GM12878 (cell line): Measurements from ENCODE around the gene SRC. TPM values are rescaled to one million over a fixed set of nuclear protein-coding genes. Genes with fewer than 3 reads are reported as not detected.
A peak's percentile ranks its signal among the peaks of the same experiment; 100 is the strongest.

Experiments
- ATAC-seq: fragments of 200-7000 bp; cut with Tn5 transposase; 3 replicates; pipeline ENCODE4 v1.9.1; 2020; ENCODE audit warnings: mild to moderate bottlenecking, moderate library complexity
- BruUV-seq: library from RNA; stranded (reverse); fragments of 400-500 nt; replicated peaks from 2 replicates; lab custom pipeline; 2021; lab: Mats Ljungman, UMichigan
- CTCF ChIA-PET: fragments of 300-600 bp; sonication (Branson Sonifier 250); formaldehyde crosslinking; extraction: SDS; loops from one replicate; lab custom pipeline; 2021; ENCODE audit warnings: inconsistent platforms; lab: Yijun Ruan, JAX
- POLR2A ChIA-PET: fragments of 350-600 bp; formaldehyde crosslinking; extraction: SDS; loops from one replicate; lab custom pipeline; 2021; ENCODE audit warnings: inconsistent platforms; lab: Charles Lee
- RAD21 ChIA-PET: fragments of 300-600 bp; sonication (Branson Sonifier 250); formaldehyde crosslinking; loops from one replicate; lab custom pipeline; 2023; ENCODE audit warnings: antibody characterized with exemption; ENCODE audit not compliant: unreplicated experiment; lab: Charles Lee
- SMC1A ChIA-PET: fragments of 300-600 bp; sonication (Branson Sonifier 250); formaldehyde crosslinking; loops from one replicate; lab custom pipeline; 2023; ENCODE audit not compliant: unreplicated experiment, uncharacterized antibody; lab: Charles Lee
- DNase-seq: peaks from one replicate; pipeline ENCODE4 v3.0.0-alpha.2; 2011; ENCODE audit warnings: low read depth, low spot score
- FAIRE-seq: peaks from 3 replicates; lab custom pipeline; 2011; peaks lifted over from hg19 to GRCh38; lab: Jason Lieb, UNC
- H2AFZ ChIP-seq: 2 replicates; pipeline ENCODE4 v1.6.0; 2011; ENCODE audit warnings: low read depth, low read length, control low read depth; ENCODE audit not compliant: control insufficient read depth
- H3K27ac ChIP-seq: 2 replicates; pipeline ENCODE4 v1.5.1; 2011; ENCODE audit warnings: control low read depth; ENCODE audit not compliant: control insufficient read depth, insufficient read depth
- H3K27me3 ChIP-seq, 2 experiments: replicated peaks in 1 of 2; 2 replicates each; pipeline versions ENCODE4 v1.6.0 to v1.6.1; 2011; ENCODE audit warnings: low read length in 1 of 2; ENCODE audit not compliant: control insufficient read depth in 2 of 2, insufficient read depth in 2 of 2
- H3K36me3 ChIP-seq, 2 experiments: 2 replicates each; pipeline ENCODE4 v1.5.1; 2011; ENCODE audit warnings: low read length in 1 of 2; ENCODE audit not compliant: control insufficient read depth in 2 of 2, insufficient read depth in 2 of 2
- H3K4me1 ChIP-seq: 2 replicates; pipeline ENCODE4 v1.6.1; 2011; ENCODE audit warnings: mild to moderate bottlenecking, low read length, moderate library complexity, mixed read lengths; ENCODE audit not compliant: control insufficient read depth, insufficient read depth
- H3K4me2 ChIP-seq: 2 replicates; pipeline ENCODE4 v1.6.0; 2011; ENCODE audit warnings: control low read depth; ENCODE audit not compliant: control insufficient read depth, insufficient read depth
- H3K4me3 ChIP-seq: fragments of 200-600 bp; sonication (generic); 2 replicates; pipeline ENCODE4 v1.5.1; 2016
- H3K79me2 ChIP-seq: 2 replicates; pipeline ENCODE4 v1.6.0; 2011; ENCODE audit warnings: low read length; ENCODE audit not compliant: control insufficient read depth, insufficient read depth
- H3K9ac ChIP-seq: 2 replicates; pipeline ENCODE4 v1.8.0; 2011; ENCODE audit warnings: low read length, control low read depth, mixed read lengths; ENCODE audit not compliant: control insufficient read depth, insufficient read depth
- H3K9me3 ChIP-seq: replicated peaks from 3 replicates; pipeline ENCODE4 v1.5.1; 2011; ENCODE audit warnings: mild to moderate bottlenecking, low read length; ENCODE audit not compliant: control insufficient read depth, insufficient read depth
- H4K20me1 ChIP-seq: 2 replicates; pipeline ENCODE4 v1.6.0; 2011; ENCODE audit not compliant: control insufficient read depth, insufficient read depth
- MXI1 ChIP-seq: fragments of 150-350 bp; IDR thresholded peaks from 2 replicates; pipeline ENCODE4 v1.6.1; 2011; ENCODE audit warnings: low read depth, mild to moderate bottlenecking, inconsistent platforms, low read length, improper control_type of control experiment
- POLR2AphosphoS5 ChIP-seq: IDR thresholded peaks from 2 replicates; pipeline ENCODE4 v1.6.1; 2011; ENCODE audit warnings: mild to moderate bottlenecking, low read length, inconsistent platforms
- RCOR1 ChIP-seq: conservative IDR thresholded peaks from 2 replicates; pipeline ENCODE4 v1.6.1; 2012; ENCODE audit warnings: low read depth, low read length, improper control_type of control experiment
- SUZ12 ChIP-seq: fragments of 200-600 bp; sonication (generic); IDR thresholded peaks from one replicate; pipeline ENCODE4 v1.6.1; 2018; ENCODE audit warnings: antibody characterized with exemption, mild to moderate bottlenecking; ENCODE audit not compliant: unreplicated experiment
- TCF7 ChIP-seq: IDR thresholded peaks from 2 replicates; pipeline ENCODE4 v1.6.1; 2014; ENCODE audit warnings: antibody characterized with exemption, borderline replicate concordance
- ZNF207 ChIP-seq: fragments of 450-650 bp; IDR thresholded peaks from 2 replicates; pipeline ENCODE4 v1.6.1; 2014; ENCODE audit warnings: antibody characterized with exemption, mild to moderate bottlenecking, borderline replicate concordance
- WGBS: methylation state at CpG from one replicate; pipeline ENCODE4 v1.1.6; 2016; ENCODE audit warnings: low lambda C conversion rate; ENCODE audit not compliant: insufficient replicate concordance, insufficient coverage; ENCODE audit errors: missing lambda C conversion rate; 5-methylcytosine and 5-hydroxymethylcytosine counted together
- in situ Hi-C: fragments of 300-500 bp; cut with MboI; formaldehyde crosslinking; loops from 9 replicates; pipeline ENCODE4 v1.14.3; 2018; ENCODE audit warnings: mixed read lengths
- intact Hi-C: fragments of 100-400 bp; cut with micrococcal nuclease; formaldehyde crosslinking; loops from one replicate; pipeline ENCODE4 v1.14.2; 2022; ENCODE audit not compliant: unreplicated experiment
- polyA plus RNA-seq, 11 experiments: library from polyadenylated mRNA; depleted of rRNA in 4 of 11; unstranded in 6 of 11; stranded (reverse) in 5 of 11; fragments of >200 nt; fragmentation: Nextera tagmentation in 4 of 11; fragmentation: Illumina TruSeq in 1 of 11; extraction: Ambion mirVana in 4 of 11; extraction: Trizol in 1 of 11; gene quantifications; 1 replicate in 1 of 11; 2 replicates in 10 of 11; pipeline versions ENCODE4 v1.2.1 to v1.2.3, GENCODE V29; 2011 to 2016; ENCODE audit warnings: inconsistent platforms in 2 of 11, missing spikeins in 2 of 11, low read depth in 1 of 11
- total RNA-seq, 4 experiments: library from RNA; depleted of rRNA in 3 of 4; stranded (reverse); fragments of >200 nt in 3 of 4; fragmentation: Illumina TruSeq in 1 of 4; extraction: Trizol in 1 of 4; gene quantifications; 2 replicates each; pipeline versions ENCODE4 v1.2.1 to v1.2.3, GENCODE V29; 2013 to 2021
- TF ChIP-seq, protein P1 (sequence below): IDR thresholded peaks from 2 replicates; pipeline ENCODE4 v1.6.1; 2011; ENCODE audit warnings: low read depth, mild to moderate bottlenecking, low read length, moderate library complexity, borderline replicate concordance; ENCODE audit errors: extremely low read depth

SRC gene
- total and polyA plus RNA-seq, 10 of the 15 experiments (the other 5 are each of a cell fraction or from before 2014, with no cell fraction given) = 0.60 to 71.3 (median 27.2) TPM

GRCh38 chr20:37407019-37407566, 61.2 kb downstream of the SRC start:
- peaks cover 26% of the 10 kb centered on the region for H3K4me1 ChIP-seq
- no peaks in the 10 kb centered on the region for H3K27me3 ChIP-seq
- no peak overlapping the region for H3K4me3 ChIP-seq
- peaks cover 2 to 18% of the 10 kb centered on the region in 2 experiments; a peak in 3 of 4 replicates for H3K36me3 ChIP-seq
- 0% methylated on average over 6 of the region's 7 CpGs for WGBS
- ATAC-seq = peak; percentile 2; the same call in 2 of the 3 replicates
- POLR2A ChIA-PET = no interaction called here
- H3K9me3 ChIP-seq = no peaks in the 10 kb centered on the region
- SMC1A ChIA-PET = no interaction called here
- intact Hi-C loops = loop anchor here (10.0 kb wide), 1 partner anchor 212 kb away; no protein-coding TSS in a partner anchor
- TF ChIP-seq MXI1 (no peak), ZNF207 (no peak), RCOR1 (no peak), POLR2AphosphoS5 (no peak), SUZ12 (no peak), TCF7 (no peak)
- TF ChIP-seq, protein P1, sequence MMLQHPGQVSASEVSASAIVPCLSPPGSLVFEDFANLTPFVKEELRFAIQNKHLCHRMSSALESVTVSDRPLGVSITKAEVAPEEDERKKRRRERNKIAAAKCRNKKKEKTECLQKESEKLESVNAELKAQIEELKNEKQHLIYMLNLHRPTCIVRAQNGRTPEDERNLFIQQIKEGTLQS = no peak
- H4K20me1 ChIP-seq = no peaks in the 10 kb centered on the region
- peak overlapping the region; percentile 86 for H3K4me2 ChIP-seq
- no peak overlapping the region for H2AFZ ChIP-seq
- no peak overlapping the region for H3K27ac ChIP-seq
- H3K79me2 ChIP-seq = no peaks in the 10 kb centered on the region
- RAD21 ChIA-PET = no interaction called here
- CTCF ChIA-PET = interaction anchor here (1.5 kb wide), 1 partner anchor 126 kb away, joined by 5 read pairs; no protein-coding TSS in a partner anchor
- no peak for FAIRE-seq
- DNase-seq = no peak
- no TSS peak for BruUV-seq
- in situ Hi-C loops = no loop called here
- H3K9ac ChIP-seq = peak overlapping the region; percentile 43; the same call in 1 of the 2 replicates
